IMR-90 (cell line): ENCODE data around the gene KDM2A. TPM values are rescaled to one million over a fixed set of nuclear protein-coding genes. Genes with fewer than 3 reads are reported as not detected.

Experiments
- ATAC-seq: fragments of 200-7000 bp; cut with Tn5 transposase; 2 replicates; pipeline ENCODE4 v1.9.1; 2020; ENCODE audit warnings: low read depth, mild to moderate bottlenecking, moderate library complexity
- BruUV-seq: library from RNA; stranded (reverse); fragments of 400-500 nt; replicated peaks from 2 replicates; lab custom pipeline; 2021; lab: Mats Ljungman, UMichigan
- CTCF ChIA-PET: fragments of 300-600 bp; formaldehyde crosslinking; extraction: SDS; loops from one replicate; lab custom pipeline; 2021; ENCODE audit warnings: antibody characterized with exemption; lab: Yijun Ruan, JAX
- POLR2A ChIA-PET: fragments of 300-600 bp; sonication (Branson Sonifier 250); formaldehyde crosslinking; loops from one replicate; lab custom pipeline; 2022; ENCODE audit warnings: antibody characterized with exemption; ENCODE audit not compliant: unreplicated experiment; lab: Charles Lee
- DNase-seq: peaks from one replicate; pipeline ENCODE4 v3.0.0; 2013
- H2AFZ ChIP-seq: replicated peaks from 2 replicates; pipeline ENCODE3; 2013; ENCODE audit warnings: low read length, mild to moderate bottlenecking; ENCODE audit not compliant: poor library complexity
- H2AK5ac ChIP-seq: 2 replicates; pipeline ENCODE4 v1.6.1; 2013; ENCODE audit warnings: low read depth, low read length, inconsistent platforms
- H2AK9ac ChIP-seq: replicated peaks from 2 replicates; pipeline ENCODE3; 2013; ENCODE audit warnings: mild to moderate bottlenecking, low read depth, low read length, moderate library complexity; ENCODE audit not compliant: poor library complexity
- H2BK120ac ChIP-seq: 2 replicates; pipeline ENCODE4 v1.6.1; 2013; ENCODE audit warnings: low read depth, low read length, inconsistent platforms
- H2BK15ac ChIP-seq: 3 replicates; pipeline ENCODE4 v1.6.1; 2013; ENCODE audit warnings: low read depth, low read length, inconsistent platforms
- H2BK20ac ChIP-seq: 2 replicates; pipeline ENCODE4 v1.6.1; 2013; ENCODE audit warnings: low read depth, mild to moderate bottlenecking, inconsistent platforms, low read length, moderate library complexity
- H2BK5ac ChIP-seq: 2 replicates; pipeline ENCODE4 v1.6.1; 2013; ENCODE audit warnings: mild to moderate bottlenecking, low read depth, low read length, inconsistent platforms; ENCODE audit not compliant: poor library complexity, severe bottlenecking
- H3K14ac ChIP-seq: replicated peaks from 2 replicates; pipeline ENCODE4 v1.6.1; 2013; ENCODE audit warnings: low read depth, low read length, inconsistent platforms
- H3K18ac ChIP-seq: 2 replicates; pipeline ENCODE4 v1.6.1; 2013; ENCODE audit warnings: low read depth, low read length, control low read depth
- H3K23ac ChIP-seq: 2 replicates; pipeline ENCODE4 v1.6.1; 2013; ENCODE audit warnings: low read depth, low read length, inconsistent platforms
- H3K27ac ChIP-seq: 2 replicates; pipeline ENCODE4 v1.5.1; 2013; ENCODE audit warnings: mild to moderate bottlenecking, control low read depth, low read length; ENCODE audit not compliant: insufficient read depth
- H3K27me3 ChIP-seq: 2 replicates; pipeline ENCODE4 v1.6.1; 2013; ENCODE audit warnings: low read length; ENCODE audit not compliant: control insufficient read depth, insufficient read depth
- H3K36me3 ChIP-seq: 2 replicates; pipeline ENCODE4 v1.6.1; 2013; ENCODE audit warnings: low read length, mixed read lengths; ENCODE audit not compliant: control insufficient read depth, insufficient read depth
- H3K4ac ChIP-seq: 2 replicates; pipeline ENCODE4 v1.6.1; 2013; ENCODE audit warnings: low read depth, low read length, inconsistent platforms
- H3K4me1 ChIP-seq: 2 replicates; pipeline ENCODE4 v1.6.1; 2013; ENCODE audit warnings: low read length, mixed read lengths; ENCODE audit not compliant: control insufficient read depth, insufficient read depth
- H3K4me2 ChIP-seq: 2 replicates; pipeline ENCODE4 v1.6.1; 2013; ENCODE audit warnings: low read depth, mild to moderate bottlenecking, control low read depth, low read length, moderate library complexity
- H3K4me3 ChIP-seq: 2 replicates; pipeline ENCODE4 v1.5.1; 2013; ENCODE audit warnings: low read depth, mild to moderate bottlenecking, control low read depth, low read length, moderate library complexity; ENCODE audit not compliant: insufficient read depth
- H3K56ac ChIP-seq: 2 replicates; pipeline ENCODE4 v1.6.1; 2013; ENCODE audit warnings: low read length, inconsistent platforms; ENCODE audit not compliant: insufficient read depth; ENCODE audit errors: extremely low read depth
- H3K79me1 ChIP-seq, 2 experiments: 2 replicates each; pipeline ENCODE4 v1.6.1; 2013; ENCODE audit warnings: low read length in 2 of 2, inconsistent platforms in 1 of 2, low read depth in 1 of 2
- H3K9ac ChIP-seq: 2 replicates; pipeline ENCODE4 v1.6.1; 2013; ENCODE audit warnings: low read depth, low read length, control low read depth
- H3K9me1 ChIP-seq: 2 replicates; pipeline ENCODE4 v1.6.1; 2013; ENCODE audit warnings: low read length, inconsistent platforms; ENCODE audit not compliant: insufficient read depth
- H3K9me3 ChIP-seq: 2 replicates; pipeline ENCODE4 v1.6.1; 2013; ENCODE audit warnings: low read length; ENCODE audit not compliant: control insufficient read depth, insufficient read depth
- H4K20me1 ChIP-seq: 2 replicates; pipeline ENCODE4 v1.6.1; 2013; ENCODE audit warnings: low read length, inconsistent platforms; ENCODE audit not compliant: insufficient read depth
- H4K5ac ChIP-seq: 2 replicates; pipeline ENCODE4 v1.6.1; 2013; ENCODE audit warnings: mild to moderate bottlenecking, low read depth, low read length, control low read depth
- H4K8ac ChIP-seq, 2 experiments: 2 replicates each; pipeline ENCODE4 v1.6.1; 2013; ENCODE audit warnings: low read depth in 2 of 2, low read length in 2 of 2, control low read depth in 1 of 2, inconsistent platforms in 1 of 2
- H4K91ac ChIP-seq: 2 replicates; pipeline ENCODE4 v1.6.1; 2013; ENCODE audit warnings: low read depth, low read length, inconsistent platforms; ENCODE audit not compliant: insufficient read depth
- BHLHE40 ChIP-seq: fragments of 150-350 bp; IDR thresholded peaks from 2 replicates; pipeline ENCODE4 v1.6.1; 2016; ENCODE audit warnings: mild to moderate bottlenecking, low read depth, low read length
- FOS ChIP-seq: fragments of 150-350 bp; IDR thresholded peaks from 2 replicates; pipeline ENCODE4 v1.6.1; 2016; ENCODE audit warnings: low read depth, low read length
- MAFK ChIP-seq: IDR thresholded peaks from 2 replicates; pipeline ENCODE4 v1.6.1; 2012; ENCODE audit warnings: low read depth, low read length, improper control_type of control experiment
- MXI1 ChIP-seq: IDR thresholded peaks from 2 replicates; pipeline ENCODE4 v1.6.1; 2012; ENCODE audit warnings: low read depth, mild to moderate bottlenecking, low read length, moderate library complexity, borderline replicate concordance
- NFE2L2 ChIP-seq: fragments of 150-350 bp; IDR thresholded peaks from 2 replicates; pipeline ENCODE4 v1.6.1; 2016; ENCODE audit warnings: low read depth, mild to moderate bottlenecking, low read length
- POLR2A ChIP-seq: IDR thresholded peaks from 2 replicates; pipeline ENCODE4 v1.6.1; 2012; ENCODE audit warnings: mild to moderate bottlenecking, low read depth, low read length
- RAD21 ChIP-seq: IDR thresholded peaks from 2 replicates; pipeline ENCODE4 v1.6.1; 2012; ENCODE audit warnings: low read length, improper control_type of control experiment
- WGBS, 2 experiments: methylation state at CpG; one replicate each; pipeline versions ENCODE4 v1.1.5 to v1.1.7; 2013; ENCODE audit warnings: missing lambda C conversion rate in 2 of 2; ENCODE audit not compliant: insufficient read length in 1 of 2; ENCODE audit errors: extremely low coverage in 2 of 2; 5-methylcytosine and 5-hydroxymethylcytosine counted together
- dilution Hi-C: fragments of 300-500 bp; cut with HindIII; formaldehyde crosslinking; loops from one replicate; pipeline ENCODE4 v1.14.3; 2018; ENCODE audit warnings: low sequenced_read_pairs; ENCODE audit not compliant: unreplicated experiment
- in situ Hi-C: fragments of 300-500 bp; cut with MboI; formaldehyde crosslinking; loops from 3 replicates; pipeline ENCODE4 v1.14.3; 2019; ENCODE audit warnings: low sequenced_read_pairs, inconsistent platforms, mixed read lengths
- intact Hi-C: fragments of 100-400 bp; cut with micrococcal nuclease; formaldehyde crosslinking; loops from 2 replicates; pipeline ENCODE4 v1.10.0; 2022
- polyA plus RNA-seq, 3 experiments: library from polyadenylated mRNA; depleted of rRNA; stranded (reverse); fragments of >200 nt; gene quantifications; 2 replicates each; pipeline ENCODE4 v1.2.3, GENCODE V29; 2012; ENCODE audit warnings: low replicate concordance in 1 of 3
- total RNA-seq: library from RNA; depleted of rRNA; stranded (reverse); fragments of >200 nt; gene quantifications from 2 replicates; pipeline ENCODE4 v1.2.3, GENCODE V29; 2012
- TF ChIP-seq, protein P1 (sequence below): conservative IDR thresholded peaks from 2 replicates; pipeline ENCODE4 v1.5.1; 2012; ENCODE audit warnings: mild to moderate bottlenecking, low read depth, low read length, improper control_type of control experiment
- TF ChIP-seq, protein P2 (sequence below): fragments of 150-350 bp; IDR thresholded peaks from 2 replicates; pipeline ENCODE4 v1.6.1; 2017; ENCODE audit warnings: mild to moderate bottlenecking, antibody characterized with exemption, low read length, low read depth

The KDM2A gene
- total and polyA plus RNA-seq, 2 of the 4 experiments (the other 2 are of a cell fraction), result 26.7 to 42.6 TPM

DNA sequence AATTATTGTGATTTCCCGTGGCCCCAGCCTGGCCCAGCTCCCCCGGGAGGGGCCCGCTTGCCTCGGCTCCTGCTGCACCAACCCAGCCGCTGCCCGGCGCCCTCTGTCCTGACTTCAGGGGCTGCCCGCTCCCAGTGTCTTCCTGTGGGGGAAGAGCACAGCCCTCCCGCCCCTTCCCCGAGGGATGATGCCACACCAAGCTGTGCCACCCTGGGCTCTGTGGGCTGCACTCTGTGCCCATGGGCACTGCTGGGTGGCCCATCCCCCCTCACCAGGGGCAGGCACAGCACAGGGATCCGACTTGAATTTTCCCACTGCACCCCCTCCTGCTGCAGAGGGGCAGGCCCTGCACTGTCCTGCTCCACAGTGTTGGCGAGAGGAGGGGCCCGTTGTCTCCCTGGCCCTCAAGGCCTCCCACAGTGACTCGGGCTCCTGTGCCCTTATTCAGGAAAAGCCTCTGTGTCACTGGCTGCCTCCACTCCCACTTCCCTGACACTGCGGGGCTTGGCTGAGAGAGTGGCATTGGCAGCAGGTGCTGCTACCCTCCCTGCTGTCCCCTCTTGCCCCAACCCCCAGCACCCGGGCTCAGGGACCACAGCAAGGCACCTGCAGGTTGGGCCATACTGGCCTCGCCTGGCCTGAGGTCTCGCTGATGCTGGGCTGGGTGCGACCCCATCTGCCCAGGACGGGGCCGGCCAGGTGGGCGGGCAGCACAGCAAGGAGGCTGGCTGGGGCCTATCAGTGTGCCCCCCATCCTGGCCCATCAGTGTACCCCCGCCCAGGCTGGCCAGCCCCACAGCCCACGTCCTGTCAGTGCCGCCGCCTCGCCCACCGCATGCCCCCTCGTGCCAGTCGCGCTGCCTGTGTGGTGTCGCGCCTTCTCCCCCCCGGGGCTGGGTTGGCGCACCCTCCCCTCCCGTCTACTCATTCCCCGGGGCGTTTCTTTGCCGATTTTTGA, 166.8 kb downstream of the KDM2A start:
- TF ChIP-seq NFE2L2 (no peak), MXI1 (no peak), BHLHE40 (no peak), FOS (no peak), MAFK (no peak), POLR2A (no peak), RAD21 (no peak)
- TF ChIP-seq, protein P1, sequence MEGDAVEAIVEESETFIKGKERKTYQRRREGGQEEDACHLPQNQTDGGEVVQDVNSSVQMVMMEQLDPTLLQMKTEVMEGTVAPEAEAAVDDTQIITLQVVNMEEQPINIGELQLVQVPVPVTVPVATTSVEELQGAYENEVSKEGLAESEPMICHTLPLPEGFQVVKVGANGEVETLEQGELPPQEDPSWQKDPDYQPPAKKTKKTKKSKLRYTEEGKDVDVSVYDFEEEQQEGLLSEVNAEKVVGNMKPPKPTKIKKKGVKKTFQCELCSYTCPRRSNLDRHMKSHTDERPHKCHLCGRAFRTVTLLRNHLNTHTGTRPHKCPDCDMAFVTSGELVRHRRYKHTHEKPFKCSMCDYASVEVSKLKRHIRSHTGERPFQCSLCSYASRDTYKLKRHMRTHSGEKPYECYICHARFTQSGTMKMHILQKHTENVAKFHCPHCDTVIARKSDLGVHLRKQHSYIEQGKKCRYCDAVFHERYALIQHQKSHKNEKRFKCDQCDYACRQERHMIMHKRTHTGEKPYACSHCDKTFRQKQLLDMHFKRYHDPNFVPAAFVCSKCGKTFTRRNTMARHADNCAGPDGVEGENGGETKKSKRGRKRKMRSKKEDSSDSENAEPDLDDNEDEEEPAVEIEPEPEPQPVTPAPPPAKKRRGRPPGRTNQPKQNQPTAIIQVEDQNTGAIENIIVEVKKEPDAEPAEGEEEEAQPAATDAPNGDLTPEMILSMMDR, result no peak
- TF ChIP-seq, protein P2, sequence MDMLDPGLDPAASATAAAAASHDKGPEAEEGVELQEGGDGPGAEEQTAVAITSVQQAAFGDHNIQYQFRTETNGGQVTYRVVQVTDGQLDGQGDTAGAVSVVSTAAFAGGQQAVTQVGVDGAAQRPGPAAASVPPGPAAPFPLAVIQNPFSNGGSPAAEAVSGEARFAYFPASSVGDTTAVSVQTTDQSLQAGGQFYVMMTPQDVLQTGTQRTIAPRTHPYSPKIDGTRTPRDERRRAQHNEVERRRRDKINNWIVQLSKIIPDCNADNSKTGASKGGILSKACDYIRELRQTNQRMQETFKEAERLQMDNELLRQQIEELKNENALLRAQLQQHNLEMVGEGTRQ, result no peak
- intact Hi-C loops (no loop called here), dilution Hi-C loops (no loop called here), in situ Hi-C loops (no loop called here)
- no peak overlapping the region for H2AK5ac ChIP-seq
- H3K56ac ChIP-seq, result no peak overlapping the region
- H3K4ac ChIP-seq, result no peak overlapping the region
- no peak overlapping the region for H2BK15ac ChIP-seq
- no peak overlapping the region for H4K8ac ChIP-seq
- no peak overlapping the region for H3K4me2 ChIP-seq
- peaks cover 58% of the 10 kb centered on the region for H3K36me3 ChIP-seq
- WGBS, 2 experiments, result 98% methylated on average over 6 of the region's 39 CpGs; no CpG with 5 or more reads in 1 of the 2 experiments
- no peak overlapping the region for H3K27ac ChIP-seq
- H2BK20ac ChIP-seq, result no peak overlapping the region
- H3K79me1 ChIP-seq, result peaks cover 6 to 33% of the 10 kb centered on the region in 2 experiments; a peak in 3 of 4 replicates
- no peak overlapping the region for H3K18ac ChIP-seq
- H2BK5ac ChIP-seq, result no peak overlapping the region
- no peaks in the 10 kb centered on the region for H3K27me3 ChIP-seq
- H3K9me3 ChIP-seq, result no peaks in the 10 kb centered on the region
- no peak for ATAC-seq
- no peak overlapping the region for H3K4me3 ChIP-seq
- no peak overlapping the region for H2BK120ac ChIP-seq
- no peaks in the 10 kb centered on the region; the same call in 1 of the 2 replicates for H4K20me1 ChIP-seq
- DNase-seq, result no peak
- CTCF ChIA-PET, result no interaction called here
- H3K4me1 ChIP-seq, result peaks cover 15% of the 10 kb centered on the region
- H3K14ac ChIP-seq, result no peak overlapping the region
- H2AK9ac ChIP-seq, result no peak overlapping the region
- POLR2A ChIA-PET, result no interaction called here
- BruUV-seq, result TSS peak; percentile 60
- peaks cover 15% of the 10 kb centered on the region; the same call in 1 of the 2 replicates for H3K9me1 ChIP-seq
- no peak overlapping the region for H4K91ac ChIP-seq
- no peak overlapping the region for H2AFZ ChIP-seq
- H3K9ac ChIP-seq, result no peak overlapping the region
- H4K5ac ChIP-seq, result no peak overlapping the region
- H3K23ac ChIP-seq, result no peak overlapping the region
